Coronary artery (tissue), 2 donors: Measurements from ENCODE around the gene USF2.

ENCODE experiments used
- DNase-seq: peaks from one replicate; pipeline ENCODE4 v3.0.0-alpha.2; 2017; ENCODE audit warnings: low spot score
- H3K27ac ChIP-seq, 2 donors: fragments of 200-600 bp; sonication (generic); one replicate each; pipeline ENCODE4 v1.5.1; 2016 to 2019
- H3K4me3 ChIP-seq: fragments of 200-600 bp; sonication (generic); 2 replicates; pipeline ENCODE4 v1.5.1; 2016; ENCODE audit warnings: mild to moderate bottlenecking, moderate library complexity
- TF ChIP-seq, protein P1 (sequence below): fragments of 200-600 bp; sonication (generic); IDR thresholded peaks from one replicate; pipeline ENCODE4 v1.5.1; 2019; ENCODE audit warnings: antibody characterized with exemption

USF2 gene

GRCh38 chr19:35247526-35248309 lies 21.0 kb upstream of the USF2 start:
- TF ChIP-seq, protein P1, sequence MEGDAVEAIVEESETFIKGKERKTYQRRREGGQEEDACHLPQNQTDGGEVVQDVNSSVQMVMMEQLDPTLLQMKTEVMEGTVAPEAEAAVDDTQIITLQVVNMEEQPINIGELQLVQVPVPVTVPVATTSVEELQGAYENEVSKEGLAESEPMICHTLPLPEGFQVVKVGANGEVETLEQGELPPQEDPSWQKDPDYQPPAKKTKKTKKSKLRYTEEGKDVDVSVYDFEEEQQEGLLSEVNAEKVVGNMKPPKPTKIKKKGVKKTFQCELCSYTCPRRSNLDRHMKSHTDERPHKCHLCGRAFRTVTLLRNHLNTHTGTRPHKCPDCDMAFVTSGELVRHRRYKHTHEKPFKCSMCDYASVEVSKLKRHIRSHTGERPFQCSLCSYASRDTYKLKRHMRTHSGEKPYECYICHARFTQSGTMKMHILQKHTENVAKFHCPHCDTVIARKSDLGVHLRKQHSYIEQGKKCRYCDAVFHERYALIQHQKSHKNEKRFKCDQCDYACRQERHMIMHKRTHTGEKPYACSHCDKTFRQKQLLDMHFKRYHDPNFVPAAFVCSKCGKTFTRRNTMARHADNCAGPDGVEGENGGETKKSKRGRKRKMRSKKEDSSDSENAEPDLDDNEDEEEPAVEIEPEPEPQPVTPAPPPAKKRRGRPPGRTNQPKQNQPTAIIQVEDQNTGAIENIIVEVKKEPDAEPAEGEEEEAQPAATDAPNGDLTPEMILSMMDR: no peak
- peak overlapping the region in 1 of 2 donors; percentile 70 for H3K27ac ChIP-seq
- H3K4me3 ChIP-seq: peak overlapping the region; percentile 74
- DNase-seq: no peak

DNA sequence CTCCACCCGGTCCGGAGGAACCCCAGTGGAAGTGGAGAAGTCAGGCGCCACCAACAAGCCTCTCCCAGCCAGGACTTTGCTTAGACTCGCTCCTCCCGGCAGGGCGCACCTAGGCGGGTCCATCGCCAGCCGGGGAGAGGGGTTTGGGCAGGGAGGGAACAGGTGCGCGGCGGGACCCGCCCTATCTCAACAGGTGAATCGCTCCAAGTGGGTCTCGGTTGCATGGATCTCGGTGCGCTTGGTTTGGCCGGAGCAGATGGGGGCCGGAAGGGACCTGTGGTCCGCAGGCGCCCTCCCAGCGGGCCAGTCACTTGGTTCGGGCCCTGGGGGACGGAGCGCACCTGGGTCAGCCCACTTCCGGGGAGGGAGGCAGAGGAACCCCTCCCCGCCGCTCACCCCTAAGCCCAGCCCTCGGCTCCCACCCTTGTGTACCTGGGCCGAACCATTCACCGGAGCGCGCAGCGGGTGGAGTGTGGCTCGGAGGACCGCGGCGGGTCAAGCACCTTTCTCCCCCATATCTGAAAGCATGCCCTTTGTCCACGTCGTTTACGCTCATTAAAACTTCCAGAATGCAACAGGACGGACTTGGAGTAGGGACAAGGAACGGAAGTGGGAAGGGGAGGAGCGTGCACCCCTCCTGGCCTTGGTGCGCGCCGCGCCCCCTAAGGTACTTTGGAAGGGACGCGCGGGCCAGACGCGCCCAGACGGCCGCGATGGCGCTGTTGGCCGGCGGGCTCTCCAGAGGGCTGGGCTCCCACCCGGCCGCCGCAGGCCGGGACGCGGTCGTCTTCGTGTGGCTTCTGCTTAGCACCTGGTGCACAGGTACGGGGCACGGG lies 20.2 kb upstream of the USF2 start, which contains the start of gene LSR:
LSR (plus strand) TSS at position 693 of the 836 bp plus-strand sequence; CDS start at position 714, 21 bp downstream.
- peak within 1 kb of the TSS; percentile 74 for H3K4me3 ChIP-seq
- H3K27ac ChIP-seq: peak within 1 kb of the TSS in 1 of 2 donors; percentile 70
- DNase-seq: no peak
- TF ChIP-seq, protein P1: no peak

DNA sequence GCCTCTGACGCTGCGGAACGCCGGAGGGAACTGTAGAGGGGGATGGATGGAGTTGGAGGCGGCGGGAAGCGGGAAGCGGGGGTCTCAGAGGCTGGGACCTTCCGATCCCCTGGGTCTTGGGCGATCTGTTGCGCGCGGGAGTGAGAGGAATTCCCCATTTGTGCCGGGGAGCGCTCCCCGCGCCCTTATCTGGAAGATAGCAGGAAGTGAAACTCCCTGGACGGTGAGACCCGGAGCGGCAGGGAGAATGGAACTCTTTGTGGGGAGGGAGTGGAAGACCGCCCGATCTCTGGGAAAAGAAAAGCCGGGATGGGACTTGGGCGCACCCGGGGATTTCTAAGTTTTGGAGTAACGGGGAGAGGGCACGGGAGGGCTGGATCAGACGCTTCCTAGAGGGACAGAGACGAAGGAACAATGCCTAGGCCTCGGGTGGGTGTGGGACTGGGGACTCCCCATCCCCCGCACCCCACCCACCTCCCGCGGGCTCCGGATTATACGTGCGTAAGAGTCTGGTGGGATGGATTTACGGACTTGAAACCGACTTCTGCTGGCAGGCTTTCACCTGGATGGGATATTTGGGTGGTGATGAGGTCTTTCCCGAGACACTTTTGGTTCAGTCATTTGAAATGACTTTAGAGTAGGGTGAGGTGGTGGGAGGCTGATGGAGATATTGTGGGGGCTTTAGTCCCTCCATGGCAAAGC lies 19.5 kb upstream of the USF2 start:
- no peak for DNase-seq
- H3K27ac ChIP-seq: peak overlapping the region in 1 of 2 donors; percentile 70
- H3K4me3 ChIP-seq: peak overlapping the region; percentile 74
- TF ChIP-seq, protein P1: no peak

- H3K4me3 ChIP-seq: peak overlapping the region; percentile 74
- DNase-seq: no peak
- no peak overlapping the region for H3K27ac ChIP-seq
- TF ChIP-seq, protein P1: no peak
Observed at GRCh38 chr19:35249848-35250711, 18.7 kb upstream of the USF2 start.

DNA sequence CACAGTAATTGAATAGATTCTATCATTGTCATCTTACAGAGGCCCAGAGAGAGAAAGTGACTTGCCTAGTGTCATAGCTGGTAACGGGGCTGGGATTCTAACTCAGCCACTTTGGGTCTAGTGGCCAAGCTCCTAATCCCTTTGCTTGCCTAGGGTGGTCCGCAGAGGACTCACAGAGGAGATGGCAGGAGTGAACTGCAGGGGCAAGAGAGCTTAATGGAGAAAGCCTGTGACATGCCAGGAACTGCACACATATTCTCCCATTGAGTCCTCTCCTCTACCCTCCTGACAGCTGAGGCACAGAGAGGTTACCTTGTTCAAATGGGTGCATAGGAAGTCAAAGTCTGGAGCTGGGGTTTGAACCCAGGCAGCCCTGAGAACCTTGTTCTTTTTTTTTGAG lies 17.3 kb upstream of the USF2 start:
- no peak for DNase-seq
- TF ChIP-seq, protein P1: no peak
- Histone ChIP-seq H3K4me3 (no peak overlapping the region), H3K27ac (no peak overlapping the region)
